Stimulated activated naive CD4-positive, alpha-beta T cell (primary cell): ENCODE data around the gene CEP126.

Source experiments
- DNase-seq, 6 experiments: peaks; one replicate each; lab custom pipeline; 2025; lab: John Stamatoyannopoulos, UW

The CEP126 gene, protein sequence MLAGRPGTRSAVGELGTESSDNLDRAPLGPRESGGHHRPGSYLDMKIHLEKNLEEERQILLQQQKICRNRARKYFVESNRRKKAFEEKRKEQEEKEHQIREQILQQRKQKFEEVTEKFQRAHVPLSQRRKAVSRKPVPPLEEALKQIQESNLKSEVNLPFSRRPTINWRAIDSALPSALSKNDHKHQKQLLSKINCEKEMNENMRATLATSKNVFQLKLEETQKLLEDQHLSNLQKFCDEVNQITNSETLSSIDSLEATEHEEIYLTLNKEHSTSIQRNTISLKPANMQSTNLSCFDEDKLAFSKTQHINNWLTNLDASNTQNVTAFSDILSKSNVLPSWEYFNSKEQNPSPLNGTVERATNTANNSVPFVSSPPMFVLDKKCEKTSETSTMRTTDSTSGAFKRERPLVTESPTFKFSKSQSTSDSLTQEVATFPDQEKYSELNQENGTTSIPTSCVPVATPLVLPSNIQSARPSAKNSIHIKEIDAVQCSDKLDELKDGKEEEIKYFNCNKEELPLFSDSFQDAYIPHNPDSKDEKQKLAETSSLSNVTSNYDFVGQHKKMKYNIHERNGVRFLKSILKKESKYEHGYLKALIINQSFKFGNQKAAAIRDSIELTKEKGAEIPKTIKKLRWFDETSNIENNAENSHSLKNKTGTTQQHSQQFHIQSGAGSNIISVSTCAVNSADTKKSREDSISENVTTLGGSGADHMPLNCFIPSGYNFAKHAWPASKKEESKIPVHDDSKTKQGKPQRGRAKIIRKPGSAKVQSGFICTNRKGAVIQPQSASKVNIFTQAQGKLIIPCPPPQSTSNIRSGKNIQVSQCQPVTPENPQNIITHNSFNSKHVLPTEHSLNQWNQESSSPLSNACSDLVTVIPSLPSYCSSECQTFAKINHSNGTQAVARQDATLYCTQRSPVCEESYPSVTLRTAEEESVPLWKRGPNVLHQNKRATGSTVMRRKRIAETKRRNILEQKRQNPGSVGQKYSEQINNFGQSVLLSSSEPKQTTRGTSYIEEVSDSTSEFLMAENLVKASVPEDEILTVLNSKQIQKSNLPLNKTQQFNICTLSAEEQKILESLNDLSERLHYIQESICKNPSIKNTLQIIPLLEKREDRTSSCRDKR

GRCh38 chr11:101914738-101915426 is at the start of gene CEP126:
TSS of gene CEP126 (plus strand) at chr11:101915010. CDS start at chr11:101915285, 275 bp downstream.
- DNase-seq, result peak; percentile 90 to 95 (median 91)

GRCh38 chr11:101866619-101867491 is 48.0 kb upstream of the CEP126 start:
- no peak for DNase-seq

DNA sequence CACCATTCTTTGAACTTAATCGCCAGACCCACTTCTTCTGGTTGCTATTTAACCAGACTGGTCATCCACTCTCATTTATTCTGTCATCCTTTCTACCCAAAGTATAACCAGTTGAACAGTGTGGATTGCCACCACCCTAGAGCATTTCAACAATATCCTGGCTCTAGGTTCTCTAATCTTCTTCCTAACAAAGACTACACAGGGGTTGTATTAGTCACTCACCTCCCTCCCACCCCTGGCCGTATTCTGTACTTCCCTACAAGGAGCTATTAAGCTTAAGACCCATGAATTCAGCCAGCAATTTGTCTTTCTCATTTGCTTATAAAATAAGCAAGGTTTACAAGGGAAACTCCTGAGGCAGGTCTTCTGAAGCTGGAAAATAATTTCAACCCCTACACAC is 46.9 kb upstream of the CEP126 start:
- DNase-seq, result no peak

GRCh38 chr11:101870510-101870909 is 44.3 kb upstream of the CEP126 start:
- no peak for DNase-seq

DNA sequence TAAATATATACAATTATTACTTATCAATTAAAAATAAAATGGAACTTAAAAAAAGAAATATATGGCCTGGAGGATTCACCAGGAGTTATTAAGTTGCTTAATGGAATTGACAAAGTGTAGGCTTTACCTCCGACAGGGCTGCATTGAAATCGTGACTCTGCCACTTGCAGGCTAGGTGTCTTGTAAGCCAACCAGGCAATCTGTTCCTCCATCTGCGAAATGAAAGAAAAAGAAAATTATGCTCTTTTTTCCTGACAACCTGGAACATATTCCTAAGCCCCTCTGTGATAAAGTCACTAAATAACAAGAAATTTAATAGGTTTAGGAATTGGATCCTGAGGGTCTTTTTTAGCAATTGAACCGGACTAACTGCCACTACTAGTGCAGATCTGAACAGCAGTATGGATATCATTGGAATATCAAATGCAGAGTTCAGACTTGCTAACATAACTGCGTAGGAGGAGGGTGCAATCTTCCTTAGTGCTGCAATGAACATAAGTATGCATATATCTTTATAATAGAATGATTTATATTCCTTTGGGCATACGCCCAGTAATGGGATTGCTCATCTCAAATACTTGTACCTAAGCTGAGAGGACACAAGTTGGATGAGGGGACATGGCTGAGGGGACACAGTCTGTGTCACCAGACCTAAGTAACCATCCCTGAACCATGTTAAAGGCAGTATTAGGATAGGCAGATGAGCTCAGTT is 42.5 kb upstream of the CEP126 start:
- no peak for DNase-seq

- DNase-seq, result no peak
Observed at GRCh38 chr11:101880222-101880621, 34.6 kb upstream of the CEP126 start.

DNA sequence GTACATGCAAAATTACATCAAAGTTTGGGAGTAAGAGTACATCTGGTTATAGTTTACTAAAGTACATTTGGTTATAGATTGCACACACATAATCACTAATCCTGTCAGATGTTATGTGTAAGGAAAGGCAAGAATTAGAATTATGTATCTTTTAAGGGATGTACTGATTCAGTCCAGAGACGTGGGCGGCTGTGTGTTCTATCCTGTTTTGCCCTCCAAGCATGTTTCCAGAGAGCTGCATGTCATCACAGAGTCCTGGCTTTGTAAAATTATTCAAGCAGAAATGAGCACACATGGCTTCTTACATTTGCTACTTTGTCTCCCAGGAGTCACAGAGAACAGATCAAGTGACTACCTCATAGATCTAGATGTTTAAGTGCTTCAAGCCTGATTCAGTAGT is 33.2 kb upstream of the CEP126 start:
- no peak for DNase-seq

DNA sequence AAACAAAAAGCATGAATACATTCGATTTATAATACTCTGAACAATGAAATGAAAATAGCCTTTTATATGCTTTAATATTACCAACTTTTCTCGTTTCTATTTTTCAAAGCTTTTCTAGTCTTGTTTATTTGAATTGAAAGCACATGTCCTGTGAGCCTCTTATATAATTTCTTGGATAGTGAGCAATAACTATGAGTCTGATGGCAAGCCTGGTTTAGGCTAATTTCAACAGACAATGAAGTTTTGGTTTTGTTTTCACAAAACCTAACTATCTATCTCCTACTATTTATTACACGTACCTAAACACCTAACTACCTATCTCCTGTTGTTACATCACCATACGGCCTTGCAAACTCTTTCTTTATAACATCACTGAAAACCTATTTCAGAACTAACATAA is 29.2 kb upstream of the CEP126 start:
- DNase-seq, result no peak

GRCh38 chr11:101889767-101890166 is 25.0 kb upstream of the CEP126 start:
- no peak for DNase-seq

DNA sequence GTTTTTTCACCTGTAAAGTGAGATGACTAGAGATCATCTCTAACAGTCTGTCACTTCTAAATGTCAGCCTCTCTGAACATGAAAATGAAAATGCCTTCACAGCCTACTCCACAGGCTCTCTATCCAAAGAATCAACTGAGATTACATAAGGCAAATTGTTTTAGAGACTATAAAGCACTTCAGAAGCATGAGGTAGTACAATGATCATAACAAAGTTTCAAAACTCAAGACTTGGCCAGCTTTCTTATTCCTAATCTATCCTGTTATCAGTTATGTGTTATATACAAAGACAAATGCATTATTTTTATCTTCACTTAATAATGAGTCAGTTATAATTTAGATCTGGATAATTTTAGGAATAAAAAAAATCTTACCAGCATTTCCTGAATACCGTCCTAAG is 20.3 kb upstream of the CEP126 start:
- DNase-seq, result no peak

GRCh38 chr11:101907815-101908214 is 7.0 kb upstream of the CEP126 start:
- no peak for DNase-seq

GRCh38 chr11:101909087-101909486 is 5.7 kb upstream of the CEP126 start:
- DNase-seq, result no peak

DNA sequence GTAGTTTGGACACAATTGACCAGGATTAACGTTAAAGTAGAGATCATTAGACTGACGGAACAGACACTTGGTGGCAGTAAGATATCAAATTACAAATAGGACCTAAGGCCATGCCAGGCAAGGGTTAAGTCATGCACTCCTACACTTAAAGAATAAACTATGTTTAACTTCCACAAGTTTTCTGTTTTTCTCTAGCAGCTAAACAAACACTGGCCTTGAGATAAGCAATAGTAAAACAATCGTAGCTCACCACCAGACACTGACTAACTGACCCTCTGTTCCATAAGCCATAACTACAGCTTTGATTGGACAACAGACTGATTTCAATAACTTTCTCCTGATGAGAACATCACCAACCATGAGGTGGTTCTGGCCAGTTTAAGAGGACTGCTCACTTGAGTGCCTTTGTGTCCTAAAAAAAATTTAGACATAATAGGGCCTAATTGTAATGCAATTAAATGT is 2.0 kb upstream of the CEP126 start:
- no peak for DNase-seq

DNA sequence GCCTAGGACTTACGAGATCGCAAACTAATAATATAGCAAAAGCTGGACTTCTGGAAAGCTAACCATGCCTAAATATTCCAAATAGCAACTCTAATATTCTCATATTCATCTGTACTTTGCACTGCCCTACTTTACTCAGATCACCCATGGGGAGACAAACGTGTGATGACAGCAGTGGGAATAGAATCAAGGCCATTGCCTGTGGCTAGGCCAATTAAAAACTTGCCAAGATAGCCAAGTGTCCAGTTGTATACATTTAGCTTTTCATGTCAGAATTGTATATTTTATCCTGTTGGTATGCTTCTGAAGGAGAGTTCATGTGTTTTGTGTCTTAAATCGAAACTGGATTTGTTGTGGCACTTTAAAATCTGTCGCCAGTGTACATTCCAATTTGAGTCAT is 1.2 kb upstream of the CEP126 start:
- no peak for DNase-seq

GRCh38 chr11:101914341-101914737 is 471 bp upstream of the CEP126 start:
- no peak for DNase-seq

DNA sequence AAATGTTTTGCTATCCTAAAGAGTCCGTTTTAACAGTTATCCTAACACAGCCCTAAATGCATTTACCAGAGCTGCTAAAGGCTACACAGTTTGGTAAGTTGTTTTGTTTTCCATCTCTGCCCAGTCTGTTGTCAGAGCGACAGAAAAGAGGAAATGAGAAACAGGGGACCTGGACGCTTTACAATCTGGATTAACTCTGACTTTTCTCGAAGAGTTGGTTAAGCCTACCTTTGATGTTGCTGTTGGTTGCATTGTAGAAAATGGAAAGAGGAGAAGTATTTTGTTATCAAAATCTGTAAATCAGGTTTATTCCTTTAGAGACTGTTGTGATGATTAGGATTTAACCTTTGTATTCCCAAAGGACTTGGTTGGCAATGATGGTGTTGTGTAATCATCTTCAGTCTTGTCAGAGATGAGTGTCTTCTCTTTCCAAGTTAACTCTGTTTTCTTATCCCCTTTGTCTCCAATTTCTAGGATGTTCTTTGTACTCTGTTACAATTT is 1.0 kb downstream of the CEP126 start:
- peak in 1 of 6 experiments; percentile 16 for DNase-seq

GRCh38 chr11:101916422-101916821 is 1.6 kb downstream of the CEP126 start, which contains the start of gene ANGPTL5:
TSS of gene ANGPTL5 (minus strand) at chr11:101916522. CDS start at chr11:101907909, 8,613 bp downstream.
- no peak for DNase-seq

- DNase-seq, result no peak
Observed at GRCh38 chr11:101917226-101917625, 2.4 kb downstream of the CEP126 start.

DNA sequence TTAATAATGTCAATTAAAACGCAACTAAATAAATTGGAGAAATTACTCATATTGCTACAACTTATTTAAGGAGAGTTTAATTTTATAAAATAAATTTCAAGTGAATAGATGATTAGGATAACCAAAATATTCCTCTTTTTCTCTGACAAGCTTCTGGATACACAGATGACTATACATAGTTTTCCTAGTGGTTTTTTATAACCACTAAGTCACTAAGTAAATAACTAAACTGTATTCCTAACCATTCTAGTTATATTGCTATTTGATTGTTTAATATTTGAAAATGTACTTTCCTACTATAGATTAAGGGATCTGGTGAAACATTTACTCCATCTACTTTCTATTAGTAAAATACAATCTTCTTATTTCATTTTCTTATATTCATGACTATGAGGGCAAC is 6.2 kb downstream of the CEP126 start:
- no peak for DNase-seq

DNA sequence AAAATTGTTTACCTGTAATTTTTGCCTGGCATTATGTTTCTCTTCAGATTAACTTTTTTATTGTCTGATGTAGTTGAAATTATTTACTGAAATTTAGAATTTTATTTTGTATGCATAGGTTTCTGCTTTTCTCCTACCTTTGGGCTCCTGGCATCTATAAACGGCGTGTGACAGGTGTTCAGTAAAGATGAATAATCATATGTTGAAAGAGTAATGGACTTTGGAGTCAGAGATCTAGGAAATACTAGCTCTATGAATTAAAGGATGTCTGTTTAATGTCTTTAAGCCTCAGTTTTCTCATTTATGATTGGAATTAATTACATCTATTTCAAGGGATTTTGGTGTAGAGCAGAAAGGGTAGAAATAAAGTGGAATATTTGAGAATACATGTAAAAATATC is 8.7 kb downstream of the CEP126 start:
- DNase-seq, result no peak
